TTC549 (cell line): ENCODE measurements around the gene EFNB2.

ENCODE experiments used
- FAIRE-seq: peaks from 2 replicates; lab custom pipeline; 2012; peaks lifted over from hg19 to GRCh38; lab: Jason Lieb, UNC

Gene EFNB2

DNA sequence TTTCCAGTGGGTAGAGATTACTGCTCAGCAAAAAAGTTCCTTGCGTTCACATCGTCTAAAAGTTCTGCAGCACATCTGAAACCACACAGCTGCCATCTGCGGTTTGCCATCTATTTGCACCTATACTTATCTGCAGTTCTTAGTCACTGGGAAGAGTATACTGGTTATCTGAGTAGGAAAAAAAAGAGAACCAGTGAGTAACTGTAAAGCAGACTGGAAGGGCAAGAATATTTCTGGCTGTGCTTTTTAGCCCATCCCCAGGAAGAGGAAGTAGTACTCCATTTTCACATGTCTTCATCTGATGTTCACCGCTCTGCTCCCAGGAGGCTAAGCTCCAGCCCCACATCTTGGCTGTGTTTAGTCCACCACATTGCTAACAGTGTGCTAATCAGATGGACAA, 35.6 kb downstream of the EFNB2 start:
- FAIRE-seq = no peak

DNA sequence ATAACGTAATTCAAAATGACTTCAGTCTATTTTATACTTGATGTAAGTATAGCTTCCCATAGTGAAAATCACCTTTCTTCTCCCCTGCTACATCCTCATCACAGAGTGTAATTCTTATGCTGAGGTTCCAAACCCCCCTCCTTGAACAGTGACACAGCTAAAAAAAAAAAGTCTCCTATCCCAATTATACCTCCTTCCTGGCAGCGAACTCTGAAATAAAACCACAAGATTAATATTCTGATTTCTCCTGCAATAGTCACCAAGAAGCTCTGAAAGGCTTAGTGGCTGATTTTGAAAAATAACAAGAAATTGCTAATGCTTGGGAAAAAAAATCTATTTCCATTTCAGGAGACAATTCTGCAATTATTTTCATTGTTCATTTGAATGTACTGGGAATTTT, 36.3 kb downstream of the EFNB2 start:
- FAIRE-seq = no peak

DNA sequence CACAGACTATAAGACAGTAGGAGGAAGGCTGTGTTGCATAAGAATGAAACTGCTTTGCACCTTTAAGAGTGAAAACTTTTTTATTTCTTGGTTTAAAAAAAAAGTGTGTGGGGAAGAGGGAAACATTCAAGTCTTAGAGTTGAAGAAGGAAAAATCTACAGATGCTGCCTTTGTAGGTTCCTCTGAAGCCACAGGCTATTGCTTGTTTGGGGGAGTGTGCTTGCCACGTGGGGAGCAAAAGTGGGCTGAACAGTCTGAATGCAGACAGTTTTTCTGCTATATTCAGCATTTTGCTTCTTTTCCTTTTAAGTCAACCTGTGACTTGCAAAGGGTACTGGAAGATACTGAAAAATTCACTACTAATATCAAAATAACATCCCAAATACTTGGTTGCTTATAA, 36.9 kb downstream of the EFNB2 start:
- FAIRE-seq = no peak

DNA sequence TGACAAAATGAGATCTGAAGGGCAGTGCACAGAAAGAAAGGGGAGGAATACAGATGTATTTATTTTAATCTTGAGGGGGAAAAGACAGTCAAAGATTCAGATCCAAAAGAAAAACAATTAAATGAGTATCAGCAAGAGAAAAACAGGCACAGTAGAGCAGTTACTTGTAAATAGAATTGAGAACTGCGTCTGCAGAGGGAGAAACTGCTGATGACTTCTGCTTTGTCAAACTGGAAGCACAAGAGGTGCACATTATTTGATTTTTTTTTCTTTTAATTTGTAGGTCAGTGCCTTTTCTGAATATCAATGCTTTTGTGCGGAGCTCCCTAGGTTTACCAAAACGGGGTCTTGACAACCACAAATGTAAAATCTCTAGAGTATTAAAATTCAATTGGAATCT, 37.3 kb downstream of the EFNB2 start:
- no peak for FAIRE-seq

DNA sequence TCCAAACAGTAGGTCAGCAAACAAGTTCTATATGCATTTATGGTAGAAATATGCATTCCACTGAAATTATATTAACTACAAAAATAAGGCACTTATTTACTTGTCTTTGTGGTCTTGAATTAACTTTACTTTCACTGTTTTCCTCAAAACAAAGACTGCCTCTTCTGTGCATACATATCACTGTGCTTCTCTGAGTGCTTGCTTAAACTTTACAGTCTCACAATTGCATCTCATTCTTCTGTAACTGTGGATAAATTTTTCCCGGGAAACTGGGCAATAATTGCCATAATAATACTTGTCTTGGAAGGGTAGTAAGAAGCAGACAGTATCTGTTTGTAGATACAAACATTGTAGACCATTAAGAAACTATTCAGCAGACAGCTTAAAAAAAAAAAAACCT, 38.4 kb downstream of the EFNB2 start:
- FAIRE-seq = no peak

DNA sequence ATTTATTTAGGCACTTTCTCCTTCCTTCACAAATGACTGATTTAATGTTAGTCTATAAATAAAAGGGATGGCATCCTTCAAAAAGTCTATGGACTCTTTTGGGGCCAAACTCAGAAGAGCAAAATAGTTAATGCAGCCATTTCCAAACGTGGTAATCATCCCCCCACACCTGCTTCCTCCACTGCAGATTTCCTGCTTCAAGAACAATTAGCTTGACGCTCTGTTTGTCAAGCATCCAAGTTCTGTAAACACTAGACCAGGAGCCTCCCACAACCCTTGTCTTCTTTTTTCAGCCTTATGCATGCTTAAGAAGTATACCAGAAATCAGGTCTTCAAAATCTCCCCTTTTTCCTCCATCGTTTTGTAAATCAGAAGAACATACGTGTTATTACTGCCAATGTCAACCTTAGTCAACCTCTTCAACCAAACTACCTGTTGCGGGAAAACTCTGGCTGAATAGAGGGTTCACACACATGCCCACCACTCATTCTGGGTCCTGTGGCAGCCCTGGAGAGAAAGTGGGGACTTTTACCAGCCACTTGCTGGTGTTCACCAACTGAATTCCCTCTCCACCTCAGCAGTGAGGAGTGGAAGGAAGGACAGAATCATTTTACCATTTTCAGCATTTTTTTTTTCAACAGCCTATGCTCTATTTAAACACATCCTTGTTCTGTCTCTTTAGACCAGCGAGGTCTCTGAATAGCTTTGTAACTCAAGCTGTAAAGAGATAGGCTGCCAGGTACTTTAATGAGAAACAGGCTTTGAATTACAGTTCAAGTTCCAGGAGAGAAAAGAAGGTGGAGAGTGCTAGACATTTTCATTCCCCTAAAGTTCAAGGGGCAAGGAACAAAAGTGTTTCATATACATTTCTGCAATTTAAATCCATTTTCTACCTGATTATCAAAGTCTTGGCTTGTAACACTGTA, 39.1 kb downstream of the EFNB2 start:
- FAIRE-seq = no peak

DNA sequence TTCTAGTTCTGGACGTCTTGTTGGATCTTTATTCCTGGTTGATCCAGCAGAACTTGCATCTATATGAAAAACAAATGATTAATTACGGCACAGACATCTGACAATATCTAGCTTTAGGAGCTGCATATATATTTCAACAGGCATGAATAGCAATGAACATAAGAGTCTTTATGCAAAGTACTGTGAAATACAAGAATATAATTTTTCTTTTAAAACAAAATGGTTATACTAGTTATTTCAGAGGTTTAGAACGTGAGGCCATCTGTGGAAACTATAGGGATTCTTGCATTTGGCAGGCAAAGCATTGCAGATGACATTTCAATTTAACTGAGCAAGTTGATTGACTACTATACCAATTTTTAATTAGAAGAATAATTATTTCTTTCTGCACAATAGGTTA, 40.5 kb downstream of the EFNB2 start:
- FAIRE-seq = no peak

DNA sequence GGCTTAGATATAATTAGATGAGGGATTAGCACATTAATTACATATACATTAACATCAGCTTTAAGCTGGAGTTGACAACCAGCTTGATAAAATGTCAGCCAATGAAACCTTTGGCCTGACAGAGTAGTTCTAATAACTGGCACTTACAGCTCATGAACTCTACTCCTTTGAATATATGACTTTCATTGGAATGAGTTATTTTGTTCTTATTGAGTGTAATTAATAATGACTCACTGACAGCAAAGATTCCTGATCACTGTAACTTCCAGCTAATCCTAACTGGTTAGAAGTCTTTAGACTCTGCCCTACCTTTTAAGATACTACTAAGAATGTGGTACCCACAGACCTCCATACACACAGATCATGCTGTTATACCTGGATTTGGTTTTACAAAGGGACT, 41.0 kb downstream of the EFNB2 start:
- no peak for FAIRE-seq

DNA sequence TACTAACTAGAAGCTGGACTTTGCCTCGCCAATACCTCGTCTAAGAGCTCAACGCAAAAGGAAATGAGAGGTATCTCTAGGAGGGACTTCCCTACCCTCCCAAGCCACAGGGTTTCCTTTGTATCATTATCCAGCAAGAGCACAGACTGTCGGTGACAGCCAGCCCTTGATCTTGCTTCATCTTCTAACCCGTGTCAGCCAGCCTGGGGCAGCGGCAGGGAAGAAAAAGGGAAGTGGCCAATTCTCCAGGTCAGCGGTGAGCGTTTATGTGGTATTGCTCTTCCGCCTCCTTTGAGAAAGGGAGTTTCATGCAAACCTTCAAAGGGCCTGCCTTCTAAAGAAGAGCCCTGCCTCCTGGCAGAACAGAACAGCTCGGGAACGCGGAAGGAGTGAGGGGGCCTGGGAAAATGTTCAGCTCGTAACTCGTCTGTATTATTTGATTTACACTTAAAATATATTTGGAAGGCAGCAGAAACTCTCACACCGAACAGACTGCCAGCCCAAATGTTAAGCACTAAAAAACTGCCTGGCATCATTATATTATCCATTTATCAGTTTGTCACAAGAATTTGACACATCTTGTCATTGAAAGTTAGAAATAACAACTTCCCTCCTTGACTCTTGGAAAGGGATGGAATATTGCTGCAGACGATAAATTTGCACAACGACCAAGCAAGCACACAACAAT, 41.8 kb downstream of the EFNB2 start:
- FAIRE-seq = no peak

DNA sequence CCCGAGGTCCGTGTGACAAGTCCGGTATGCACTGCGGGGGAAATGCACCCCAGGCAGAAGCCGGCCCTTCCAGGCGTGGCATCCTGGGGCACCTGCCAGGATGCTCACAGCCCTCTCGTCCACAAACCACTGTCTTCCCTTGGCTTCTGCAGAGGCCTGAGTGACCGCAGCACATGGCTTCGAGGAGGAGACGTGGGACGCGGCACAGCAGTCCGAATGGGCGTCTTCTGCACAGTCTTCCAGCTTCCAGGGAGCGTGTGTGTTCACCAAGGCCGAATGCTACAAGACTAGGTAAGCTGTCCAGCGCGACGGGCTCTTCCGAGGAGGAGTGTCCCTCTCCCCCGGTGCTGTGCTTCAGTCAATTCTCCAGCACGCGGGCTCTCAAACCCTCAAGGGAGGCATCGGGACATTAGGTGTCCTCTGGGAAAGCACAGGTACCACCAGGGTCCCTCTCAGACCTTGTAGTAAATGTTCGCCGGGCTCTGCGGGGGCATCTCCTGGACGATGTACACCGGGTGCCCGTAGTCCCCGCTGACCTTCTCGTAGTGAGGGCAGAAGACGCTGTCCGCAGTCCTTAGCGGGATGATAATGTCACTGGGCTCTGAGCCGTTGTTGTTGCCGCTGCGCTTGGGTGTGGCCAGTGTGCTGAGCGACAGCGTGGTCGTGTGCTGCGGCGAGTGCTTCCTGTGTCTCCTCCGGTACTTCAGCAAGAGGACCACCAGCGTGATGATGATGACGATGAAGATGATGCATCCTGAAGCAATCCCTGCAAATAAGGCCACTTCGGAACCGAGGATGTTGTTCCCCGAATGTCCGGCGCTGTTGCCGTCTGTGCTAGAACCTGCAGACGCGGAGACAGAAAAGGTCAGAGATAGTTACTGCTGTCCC, 42.6 kb downstream of the EFNB2 start:
- no peak for FAIRE-seq

DNA sequence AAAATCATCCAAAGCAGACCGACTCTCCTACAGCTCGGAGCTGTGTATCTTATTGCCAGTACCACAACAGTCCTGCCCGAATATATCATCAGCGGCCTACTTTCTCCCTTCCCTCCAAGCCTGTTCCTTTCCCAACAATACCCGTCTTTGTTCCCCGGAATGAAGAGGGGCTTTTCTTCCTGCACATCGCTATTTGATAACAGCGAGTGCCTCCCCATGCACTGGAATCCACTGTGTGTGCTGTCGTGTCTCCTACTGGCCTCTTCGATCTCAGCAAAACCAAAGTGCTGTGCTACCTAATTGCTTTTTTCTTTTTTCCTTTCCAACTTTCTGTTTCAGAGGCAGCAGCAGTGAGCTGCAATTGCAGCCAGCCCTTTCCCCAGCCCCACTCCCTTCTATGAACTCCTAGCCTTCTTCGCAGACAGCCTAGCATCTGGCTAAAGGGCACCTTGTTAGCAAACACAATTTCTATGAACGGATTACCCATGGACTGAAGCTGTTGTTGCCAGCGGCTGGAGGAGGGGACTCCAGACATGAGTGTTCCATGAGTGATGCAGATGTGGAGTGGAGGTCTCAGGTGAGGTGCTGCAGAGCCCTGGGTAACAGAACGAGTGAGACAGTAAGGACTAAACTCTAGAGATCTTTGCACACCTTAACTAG, 43.4 kb downstream of the EFNB2 start:
- no peak for FAIRE-seq

DNA sequence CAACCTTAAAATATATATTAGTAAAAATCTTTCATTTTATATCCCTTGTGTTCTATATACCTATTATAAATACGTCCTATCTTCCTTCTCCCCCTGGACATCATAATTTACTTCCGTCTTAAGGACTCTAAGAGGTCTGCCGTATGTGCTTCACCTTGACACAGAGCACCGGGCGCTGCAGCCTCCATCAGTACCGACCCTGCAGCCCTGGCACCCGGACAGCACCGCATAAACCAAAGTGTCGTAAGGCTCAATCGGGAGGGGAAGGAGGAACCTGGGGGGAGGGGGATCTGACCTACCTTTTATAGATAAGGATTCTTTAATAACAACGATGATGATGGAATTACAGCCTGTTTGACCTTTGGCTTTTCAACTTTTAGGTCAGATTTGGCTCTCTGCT, 44.0 kb downstream of the EFNB2 start:
- no peak for FAIRE-seq

DNA sequence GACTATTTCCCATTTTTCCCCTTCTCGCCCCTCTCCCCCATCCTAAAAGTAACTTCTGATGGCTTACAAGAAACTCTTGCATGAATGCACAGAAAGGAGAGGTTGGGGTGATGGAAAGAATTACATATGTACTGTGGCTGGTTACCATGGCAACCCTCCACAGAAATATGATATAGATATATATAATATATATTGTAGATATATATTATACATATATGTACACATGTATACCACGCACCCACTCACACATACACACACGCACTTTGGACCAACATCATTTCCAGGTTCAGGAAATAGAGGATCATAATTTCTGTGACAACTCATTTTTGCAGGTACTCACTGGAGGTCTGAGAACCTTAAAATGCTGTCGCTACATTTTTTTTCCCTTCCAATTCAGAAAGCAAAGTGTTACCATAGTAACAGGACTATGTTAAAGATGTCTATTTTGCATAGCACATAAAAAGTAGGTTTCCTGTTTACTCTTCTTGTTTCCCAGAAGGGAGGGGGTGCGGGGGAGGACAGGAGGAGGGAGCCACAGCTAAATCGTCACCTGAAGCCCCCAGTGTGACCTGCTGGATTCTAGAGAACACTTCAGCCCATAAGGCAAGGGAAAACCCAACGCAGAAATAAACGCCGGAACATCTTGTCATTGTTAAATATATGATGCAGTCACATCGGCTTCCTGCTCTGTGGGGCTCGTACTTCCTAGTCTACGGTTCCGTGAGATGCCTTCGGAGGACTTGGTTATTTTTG, 44.7 kb downstream of the EFNB2 start:
- no peak for FAIRE-seq

DNA sequence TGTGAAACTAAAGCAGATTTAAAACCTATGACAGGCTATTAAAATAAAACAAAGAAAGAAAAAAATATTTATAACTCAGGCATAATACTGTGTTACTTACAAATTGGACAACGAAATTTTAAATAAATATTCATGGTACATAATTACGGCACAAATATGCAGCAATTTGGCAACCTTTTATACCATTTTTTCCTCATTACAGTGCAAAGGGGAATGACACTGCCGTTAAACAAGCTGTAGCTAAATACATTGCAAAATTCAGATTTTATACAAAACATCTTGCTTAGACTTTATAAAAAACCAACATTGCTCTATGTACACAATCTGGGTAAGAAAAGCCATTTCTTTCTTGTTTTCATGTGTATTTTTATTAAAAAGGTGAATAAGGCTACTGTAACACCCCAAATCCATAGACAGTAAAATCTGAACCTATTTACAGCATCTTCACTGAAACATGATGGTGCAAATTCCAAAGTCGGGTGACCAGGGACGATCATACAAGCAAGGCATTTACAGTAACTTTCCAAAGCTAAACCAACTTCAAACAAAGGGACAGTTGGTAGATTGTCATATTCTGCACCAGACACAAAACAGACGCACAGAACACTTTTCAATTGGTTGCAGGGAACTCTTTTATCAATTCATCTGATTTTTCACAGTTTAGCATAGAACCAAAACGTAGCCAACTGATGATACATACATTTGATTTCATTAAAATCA, 45.5 kb downstream of the EFNB2 start:
- no peak for FAIRE-seq

DNA sequence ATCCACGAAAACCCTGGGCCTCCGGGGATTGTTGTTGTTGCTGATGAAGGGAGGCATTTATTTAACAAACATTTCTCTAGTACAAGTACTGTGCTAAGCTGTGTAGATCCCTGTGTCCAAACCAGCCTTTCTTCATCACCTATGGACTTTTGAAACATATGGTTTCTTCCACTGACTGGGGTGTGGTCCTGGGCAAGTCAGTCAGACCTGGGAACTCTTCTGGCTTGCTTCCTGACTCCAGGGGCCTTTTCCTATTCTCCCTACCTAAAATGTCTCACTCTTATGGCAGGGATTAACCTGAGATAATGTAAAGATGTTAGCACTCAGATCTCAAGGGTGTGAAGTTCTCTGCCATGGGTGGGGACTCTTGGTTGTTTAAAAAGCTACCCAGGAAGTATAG, 46.8 kb downstream of the EFNB2 start:
- FAIRE-seq = no peak

DNA sequence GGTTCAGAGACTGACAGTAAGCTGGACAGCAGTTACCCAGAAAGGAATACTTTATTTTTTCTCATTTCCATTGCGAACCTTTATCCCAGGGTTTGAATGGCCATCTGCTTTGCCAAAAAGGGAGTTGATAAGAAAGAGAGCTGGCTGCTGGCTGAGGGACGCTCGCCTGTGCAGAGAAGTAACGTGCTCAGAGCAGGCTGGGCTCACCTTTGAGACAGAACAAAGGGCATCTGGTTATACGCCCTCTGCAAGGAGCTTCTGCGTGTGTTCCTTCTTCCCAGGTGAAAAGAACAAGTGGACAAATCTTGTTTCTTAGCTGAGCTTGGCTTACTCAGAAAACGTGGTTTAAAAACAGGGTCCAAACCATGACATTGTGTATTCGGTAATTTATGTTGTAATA, 47.4 kb downstream of the EFNB2 start:
- FAIRE-seq = no peak

DNA sequence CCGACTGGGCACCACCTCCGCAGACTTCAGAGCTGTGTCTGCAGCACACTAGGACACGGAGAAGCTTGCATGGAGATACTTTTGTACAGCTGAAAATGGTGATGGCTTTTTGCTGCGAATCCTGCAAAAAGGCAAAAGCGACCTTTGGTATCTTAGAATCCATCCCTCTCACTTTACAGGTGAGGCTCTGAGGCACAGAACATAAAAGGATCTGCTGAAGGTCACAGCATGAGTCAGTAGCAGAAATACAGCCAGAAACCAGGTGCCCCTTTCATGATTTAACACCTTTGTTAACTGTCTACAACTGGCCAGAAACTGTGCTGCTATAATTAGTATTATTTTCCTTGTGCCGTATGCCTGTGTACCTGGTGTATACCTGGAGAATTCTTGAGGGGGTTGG, 48.3 kb downstream of the EFNB2 start:
- no peak for FAIRE-seq

DNA sequence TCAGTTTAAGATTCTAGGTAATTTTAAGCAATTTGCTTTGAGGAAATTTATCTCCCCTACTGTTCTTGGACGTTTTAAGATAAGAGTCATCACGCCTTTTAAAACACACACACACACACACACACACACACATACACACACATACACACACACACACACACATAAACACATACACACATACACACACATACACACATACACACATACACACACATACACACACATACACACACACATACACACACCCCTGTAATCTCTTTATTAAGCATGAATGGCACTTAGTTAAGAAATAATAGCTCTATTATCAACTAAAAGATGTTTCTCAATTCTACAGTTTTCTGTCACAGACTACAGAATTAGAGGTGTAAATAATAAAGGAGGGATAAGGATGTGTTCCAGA, 49.2 kb downstream of the EFNB2 start:
- FAIRE-seq = no peak

DNA sequence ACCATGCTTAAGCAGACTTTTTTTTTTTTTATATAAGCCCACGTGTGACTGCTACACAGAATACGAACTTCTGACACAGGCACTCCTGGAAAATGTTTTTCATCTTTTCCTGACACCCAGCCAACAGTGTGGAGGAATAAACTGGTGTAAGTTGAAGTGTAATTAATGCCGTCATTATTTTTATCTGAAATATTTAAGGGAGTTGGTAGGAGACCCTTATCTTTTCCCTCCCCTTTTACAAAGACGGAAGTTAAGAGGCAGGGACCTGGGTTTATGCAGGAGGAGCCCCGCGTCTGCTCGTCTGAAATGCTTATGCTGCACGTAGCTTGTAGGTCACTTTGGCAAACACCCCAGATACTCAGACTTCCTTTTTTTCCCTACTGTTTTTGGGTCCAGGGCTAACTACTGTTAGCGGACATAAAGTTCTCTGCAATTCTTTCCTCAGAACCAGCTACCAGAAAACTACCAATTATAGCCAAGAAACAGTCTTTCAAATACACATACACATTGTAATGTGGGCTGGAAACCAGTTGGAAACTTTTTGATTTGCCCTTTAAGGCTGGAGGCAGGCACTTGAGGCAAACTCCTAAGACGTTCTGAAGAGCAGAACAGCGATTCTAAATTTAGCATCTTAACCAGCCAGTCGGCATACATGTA, 50.8 kb downstream of the EFNB2 start:
- no peak for FAIRE-seq

DNA sequence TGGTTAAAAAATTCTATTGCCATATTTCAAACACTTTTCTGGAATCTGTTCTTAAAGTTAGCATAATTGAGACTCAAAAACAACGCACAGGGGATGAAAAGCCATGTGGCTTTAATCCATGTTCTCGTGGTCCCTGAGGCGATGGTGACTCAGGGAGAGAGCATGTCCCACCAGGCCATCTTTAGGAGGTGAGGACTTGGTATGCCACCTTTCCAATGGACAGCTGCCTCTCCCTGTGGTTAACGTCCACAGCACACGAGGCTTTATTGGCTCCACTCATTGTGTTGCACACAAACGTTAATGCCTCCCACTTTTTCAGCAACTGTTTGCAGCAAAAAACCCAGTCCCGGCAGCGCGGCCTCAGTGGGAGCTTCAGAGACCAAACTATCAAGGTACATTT, 51.4 kb downstream of the EFNB2 start:
- FAIRE-seq = no peak
